ENCODE data around the gene PIN1. TPM values are rescaled to one million over a fixed set of nuclear protein-coding genes. Genes with fewer than 3 reads are reported as not detected.

PIN1 gene
- total RNA-seq = 67.0 TPM

DNA sequence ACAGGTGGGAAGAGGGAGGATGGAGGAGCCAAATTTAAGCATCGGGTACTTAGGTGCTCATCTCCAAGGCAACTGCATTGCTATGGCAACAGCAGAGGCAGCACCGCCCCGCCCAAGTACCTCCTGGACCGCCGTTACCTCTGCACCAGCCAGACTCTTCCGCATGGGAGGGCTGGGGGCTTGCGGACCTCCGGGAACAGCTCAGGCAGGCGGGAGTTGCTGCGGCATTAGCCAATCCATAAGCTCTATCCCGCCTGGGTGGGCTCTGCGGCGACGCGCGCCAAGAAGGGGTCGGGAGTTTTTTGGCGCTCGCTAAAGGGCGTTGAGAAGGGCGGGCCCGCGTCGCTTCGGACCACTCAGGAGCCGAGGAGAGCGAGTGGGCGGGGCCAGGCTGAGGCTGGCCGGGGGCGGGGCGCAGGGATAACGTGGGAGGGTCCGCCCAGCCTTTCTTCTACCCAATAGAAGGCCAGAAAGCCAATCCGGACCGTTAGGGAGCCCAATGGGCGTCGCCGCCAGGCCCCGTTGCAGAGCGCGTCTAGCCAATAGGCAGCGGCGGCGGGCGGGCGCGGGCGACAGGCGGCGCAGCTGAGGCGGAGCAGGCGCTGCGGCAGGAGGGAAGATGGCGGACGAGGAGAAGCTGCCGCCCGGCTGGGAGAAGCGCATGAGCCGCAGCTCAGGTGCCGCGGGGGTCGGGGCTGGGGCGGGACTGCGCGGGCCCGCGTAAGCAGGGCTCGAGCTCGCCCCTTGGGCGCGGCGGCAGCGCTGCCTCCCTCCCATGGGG lies at the start of gene PIN1:
PIN1 (plus strand) TSS at position 593 of the 781 bp plus-strand sequence; CDS start at position 620, 27 bp downstream.

DNA sequence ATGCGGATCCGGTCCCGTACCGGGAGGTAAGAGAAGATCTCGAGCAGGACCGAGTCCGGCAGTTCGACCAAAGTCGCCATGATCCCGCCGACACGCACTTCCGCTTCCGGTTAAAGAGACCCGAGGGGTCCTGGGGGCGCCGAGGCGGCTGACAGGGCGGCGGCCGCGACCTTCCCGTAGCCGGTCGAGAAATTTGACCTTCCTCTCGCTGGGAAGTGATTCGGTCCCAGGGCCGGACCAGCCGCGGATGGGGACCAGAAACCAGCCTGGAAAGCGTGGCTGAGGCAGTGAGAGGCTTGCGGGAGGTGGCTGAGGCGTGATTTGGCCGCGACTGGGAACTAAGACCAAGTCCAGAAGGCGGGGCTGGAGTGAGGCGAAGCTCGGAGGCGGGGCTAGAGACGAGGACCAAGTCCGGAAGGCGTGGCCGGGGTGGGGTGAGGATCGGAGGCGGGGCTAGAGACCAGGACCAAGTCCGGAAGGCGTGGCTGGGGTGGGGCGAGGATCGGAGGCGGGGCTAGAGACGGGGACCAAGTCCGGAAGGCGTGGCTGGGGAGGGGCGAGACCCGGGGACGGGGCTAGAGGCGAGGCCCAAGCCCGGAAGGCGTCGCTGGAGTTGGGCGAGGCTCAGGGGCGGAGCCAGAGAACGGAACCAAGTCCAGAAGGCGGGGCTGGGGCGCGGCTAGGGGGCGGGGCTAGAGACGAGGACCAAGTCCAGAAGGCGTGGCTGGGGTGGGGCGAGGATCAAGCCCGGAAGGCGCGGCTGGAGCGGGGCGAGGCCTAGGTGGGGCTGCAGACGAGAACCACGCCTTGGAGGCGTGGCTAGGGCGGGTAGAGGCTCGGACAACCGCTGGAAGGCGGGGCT lies 16.2 kb upstream of the PIN1 start, which contains the start of gene FBXL12:
FBXL12 (minus strand) TSS at position 346 of the 862 bp plus-strand sequence; CDS start at position 80, 266 bp downstream.

DNA sequence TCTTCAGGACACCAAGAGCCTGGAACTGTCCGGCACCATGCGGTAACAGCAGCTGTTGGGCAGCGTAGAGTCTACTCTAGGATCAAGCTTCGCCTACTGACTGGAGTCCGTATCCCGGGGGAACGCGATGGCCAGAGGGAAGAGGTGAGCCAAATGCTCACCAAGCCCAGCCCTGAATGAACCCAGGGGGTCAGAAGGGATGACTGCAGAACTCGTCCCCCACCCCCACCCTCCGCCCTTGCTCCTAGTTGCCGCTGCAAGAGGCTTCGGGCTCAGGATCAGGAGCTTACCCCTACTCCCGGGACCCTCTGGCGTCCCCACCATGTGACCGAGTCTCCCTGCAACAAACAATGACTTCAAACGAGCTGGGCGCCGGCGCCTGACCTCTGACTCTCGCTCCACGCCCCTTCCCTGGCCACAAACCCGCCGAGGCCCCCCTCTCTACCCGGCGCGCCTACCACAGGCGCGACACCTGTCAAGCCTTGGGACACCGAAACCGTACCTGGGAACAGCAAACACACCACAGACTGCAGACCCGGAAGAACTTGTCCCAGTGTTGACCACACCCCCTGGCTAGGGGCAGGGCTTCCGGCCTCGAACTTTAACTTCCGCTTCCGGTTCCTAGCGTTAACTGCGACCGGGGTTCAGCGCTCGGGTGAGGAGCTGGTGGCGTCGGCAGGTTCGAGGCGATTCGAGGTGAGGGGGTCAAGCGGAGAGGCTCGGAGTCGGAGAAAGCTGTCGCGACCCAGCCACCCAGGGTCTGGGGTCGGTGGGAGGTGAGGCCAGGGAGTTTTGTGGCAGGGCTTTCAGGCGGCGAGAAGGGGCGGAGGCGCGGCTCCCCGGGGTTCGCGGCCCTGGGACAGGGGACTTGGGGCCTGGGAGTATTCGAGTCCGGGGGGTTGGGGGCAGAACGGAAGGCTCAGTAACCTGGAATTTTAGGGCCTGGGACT lies 7.6 kb upstream of the PIN1 start, which contains the start of gene UBL5:
UBL5 (plus strand) TSS at position 630 of the 950 bp plus-strand sequence. CDS start 420 bp downstream, outside the sequence.

Small RNA genes lying within 50 kb of the gene (small RNA-seq; reads per million reads assigned to genes)
- not detected for gene RF00156 (ENCODE audit: low replicate concordance)

Other genes starting within 250 kb of the PIN1 start
- gene ZNF561, start 214.1 kb upstream of the PIN1 start, total RNA-seq = 63.2 TPM
- 85.1 TPM for gene ZNF562, start 160.2 kb upstream of the PIN1 start, total RNA-seq
- 45.4 TPM for gene ZNF846, start 66.6 kb upstream of the PIN1 start, total RNA-seq
- gene FBXL12, start 16.2 kb upstream of the PIN1 start, total RNA-seq = 17.5 TPM
- 112 TPM for gene UBL5, start 7.4 kb upstream of the PIN1 start, total RNA-seq
- gene OLFM2, start 101.2 kb downstream of the PIN1 start, total RNA-seq = 153 TPM
- 1.3 TPM for gene COL5A3, start 175.2 kb downstream of the PIN1 start, total RNA-seq
- gene RDH8, start 178.2 kb downstream of the PIN1 start, total RNA-seq = not detected